Measurements from ENCODE around the gene EI24. TPM values are rescaled to one million over a fixed set of nuclear protein-coding genes. Genes with fewer than 3 reads are reported as not detected.

Gene EI24
- total and polyA plus RNA-seq, 9 of the 15 experiments (the other 6 are each of a cell fraction or from before 2014, with no cell fraction given) = 50.4 to 260 (median 168) TPM

DNA sequence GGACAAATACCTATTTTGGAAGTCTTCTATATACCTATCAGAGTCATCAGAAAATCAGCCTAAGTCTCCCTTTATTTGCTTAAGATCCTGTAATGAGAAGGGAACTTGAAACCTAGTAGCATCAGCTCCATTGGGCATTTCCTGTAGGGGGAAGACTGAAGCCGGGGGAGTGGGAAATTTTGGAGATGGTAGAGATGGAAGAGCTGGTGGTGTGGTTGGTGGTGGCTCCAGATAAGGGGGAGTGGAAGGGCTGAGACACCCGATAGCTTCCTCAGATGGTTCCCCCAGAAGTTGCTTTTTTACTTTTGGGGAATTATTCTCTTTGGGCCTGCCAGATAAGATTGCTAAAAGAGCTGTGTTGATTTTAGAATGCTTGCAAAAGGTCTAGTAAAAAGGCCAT lies 16.4 kb upstream of the EI24 start (continued):
- TF ChIP-seq ETV1 (tag; conservative IDR thresholded peaks at IDR 0.05; ENCODE audit: low read depth) = peak; percentile 74
- no peak for TF ChIP-seq C11orf30 (IDR thresholded peaks at IDR 0.05; ENCODE audit: low read depth)
- no peak for TF ChIP-seq DNMT1 (IDR thresholded peaks at IDR 0.05)
- no peak for TF ChIP-seq COPS2 (conservative IDR thresholded peaks at IDR 0.05)
- TF ChIP-seq, protein P1, sequence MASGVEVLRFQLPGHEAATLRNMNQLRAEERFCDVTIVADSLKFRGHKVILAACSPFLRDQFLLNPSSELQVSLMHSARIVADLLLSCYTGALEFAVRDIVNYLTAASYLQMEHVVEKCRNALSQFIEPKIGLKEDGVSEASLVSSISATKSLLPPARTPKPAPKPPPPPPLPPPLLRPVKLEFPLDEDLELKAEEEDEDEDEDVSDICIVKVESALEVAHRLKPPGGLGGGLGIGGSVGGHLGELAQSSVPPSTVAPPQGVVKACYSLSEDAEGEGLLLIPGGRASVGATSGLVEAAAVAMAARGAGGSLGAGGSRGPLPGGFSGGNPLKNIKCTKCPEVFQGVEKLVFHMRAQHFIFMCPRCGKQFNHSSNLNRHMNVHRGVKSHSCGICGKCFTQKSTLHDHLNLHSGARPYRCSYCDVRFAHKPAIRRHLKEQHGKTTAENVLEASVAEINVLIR (CRISPR knock-in tag; IDR thresholded peaks at IDR 0.05) = no peak
- TF ChIP-seq, protein P2, sequence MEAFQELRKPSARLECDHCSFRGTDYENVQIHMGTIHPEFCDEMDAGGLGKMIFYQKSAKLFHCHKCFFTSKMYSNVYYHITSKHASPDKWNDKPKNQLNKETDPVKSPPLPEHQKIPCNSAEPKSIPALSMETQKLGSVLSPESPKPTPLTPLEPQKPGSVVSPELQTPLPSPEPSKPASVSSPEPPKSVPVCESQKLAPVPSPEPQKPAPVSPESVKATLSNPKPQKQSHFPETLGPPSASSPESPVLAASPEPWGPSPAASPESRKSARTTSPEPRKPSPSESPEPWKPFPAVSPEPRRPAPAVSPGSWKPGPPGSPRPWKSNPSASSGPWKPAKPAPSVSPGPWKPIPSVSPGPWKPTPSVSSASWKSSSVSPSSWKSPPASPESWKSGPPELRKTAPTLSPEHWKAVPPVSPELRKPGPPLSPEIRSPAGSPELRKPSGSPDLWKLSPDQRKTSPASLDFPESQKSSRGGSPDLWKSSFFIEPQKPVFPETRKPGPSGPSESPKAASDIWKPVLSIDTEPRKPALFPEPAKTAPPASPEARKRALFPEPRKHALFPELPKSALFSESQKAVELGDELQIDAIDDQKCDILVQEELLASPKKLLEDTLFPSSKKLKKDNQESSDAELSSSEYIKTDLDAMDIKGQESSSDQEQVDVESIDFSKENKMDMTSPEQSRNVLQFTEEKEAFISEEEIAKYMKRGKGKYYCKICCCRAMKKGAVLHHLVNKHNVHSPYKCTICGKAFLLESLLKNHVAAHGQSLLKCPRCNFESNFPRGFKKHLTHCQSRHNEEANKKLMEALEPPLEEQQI (IDR thresholded peaks at IDR 0.05) = peak; percentile 88
- TF ChIP-seq, protein P3, sequence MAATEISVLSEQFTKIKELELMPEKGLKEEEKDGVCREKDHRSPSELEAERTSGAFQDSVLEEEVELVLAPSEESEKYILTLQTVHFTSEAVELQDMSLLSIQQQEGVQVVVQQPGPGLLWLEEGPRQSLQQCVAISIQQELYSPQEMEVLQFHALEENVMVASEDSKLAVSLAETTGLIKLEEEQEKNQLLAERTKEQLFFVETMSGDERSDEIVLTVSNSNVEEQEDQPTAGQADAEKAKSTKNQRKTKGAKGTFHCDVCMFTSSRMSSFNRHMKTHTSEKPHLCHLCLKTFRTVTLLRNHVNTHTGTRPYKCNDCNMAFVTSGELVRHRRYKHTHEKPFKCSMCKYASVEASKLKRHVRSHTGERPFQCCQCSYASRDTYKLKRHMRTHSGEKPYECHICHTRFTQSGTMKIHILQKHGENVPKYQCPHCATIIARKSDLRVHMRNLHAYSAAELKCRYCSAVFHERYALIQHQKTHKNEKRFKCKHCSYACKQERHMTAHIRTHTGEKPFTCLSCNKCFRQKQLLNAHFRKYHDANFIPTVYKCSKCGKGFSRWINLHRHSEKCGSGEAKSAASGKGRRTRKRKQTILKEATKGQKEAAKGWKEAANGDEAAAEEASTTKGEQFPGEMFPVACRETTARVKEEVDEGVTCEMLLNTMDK (IDR thresholded peaks at IDR 0.05; ENCODE audit: borderline replicate concordance, insufficient read depth, low read depth, low read length, poor library complexity, severe bottlenecking) = no peak
- no peak for TF ChIP-seq SUPT5H (IDR thresholded peaks at IDR 0.05)
- TF ChIP-seq, protein P4, sequence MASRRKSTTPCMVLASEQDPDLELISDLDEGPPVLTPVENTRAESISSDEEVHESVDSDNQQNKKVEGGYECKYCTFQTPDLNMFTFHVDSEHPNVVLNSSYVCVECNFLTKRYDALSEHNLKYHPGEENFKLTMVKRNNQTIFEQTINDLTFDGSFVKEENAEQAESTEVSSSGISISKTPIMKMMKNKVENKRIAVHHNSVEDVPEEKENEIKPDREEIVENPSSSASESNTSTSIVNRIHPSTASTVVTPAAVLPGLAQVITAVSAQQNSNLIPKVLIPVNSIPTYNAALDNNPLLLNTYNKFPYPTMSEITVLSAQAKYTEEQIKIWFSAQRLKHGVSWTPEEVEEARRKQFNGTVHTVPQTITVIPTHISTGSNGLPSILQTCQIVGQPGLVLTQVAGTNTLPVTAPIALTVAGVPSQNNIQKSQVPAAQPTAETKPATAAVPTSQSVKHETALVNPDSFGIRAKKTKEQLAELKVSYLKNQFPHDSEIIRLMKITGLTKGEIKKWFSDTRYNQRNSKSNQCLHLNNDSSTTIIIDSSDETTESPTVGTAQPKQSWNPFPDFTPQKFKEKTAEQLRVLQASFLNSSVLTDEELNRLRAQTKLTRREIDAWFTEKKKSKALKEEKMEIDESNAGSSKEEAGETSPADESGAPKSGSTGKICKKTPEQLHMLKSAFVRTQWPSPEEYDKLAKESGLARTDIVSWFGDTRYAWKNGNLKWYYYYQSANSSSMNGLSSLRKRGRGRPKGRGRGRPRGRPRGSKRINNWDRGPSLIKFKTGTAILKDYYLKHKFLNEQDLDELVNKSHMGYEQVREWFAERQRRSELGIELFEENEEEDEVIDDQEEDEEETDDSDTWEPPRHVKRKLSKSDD (conservative IDR thresholded peaks at IDR 0.05; ENCODE audit: low read length) = no peak
- TF ChIP-seq SMAD1 (IDR thresholded peaks at IDR 0.05; ENCODE audit: low read depth, low read length, partially characterized antibody) = peak; percentile 87
- TF ChIP-seq POLR3G (IDR thresholded peaks at IDR 0.05; ENCODE audit: extremely low read depth, insufficient read length, insufficient replicate concordance) = no peak
- no peak for TF ChIP-seq CSDE1 (IDR thresholded peaks at IDR 0.05)
- no peak for TF ChIP-seq ZNF133 (CRISPR knock-in tag; IDR thresholded peaks at IDR 0.05)
- no peak for TF ChIP-seq BACH1 (tag; IDR thresholded peaks at IDR 0.05)
- TF ChIP-seq SRSF7 (optimal IDR thresholded peaks at IDR 0.05; ENCODE audit: low read depth, low read length) = no peak
- TF ChIP-seq, protein P5, sequence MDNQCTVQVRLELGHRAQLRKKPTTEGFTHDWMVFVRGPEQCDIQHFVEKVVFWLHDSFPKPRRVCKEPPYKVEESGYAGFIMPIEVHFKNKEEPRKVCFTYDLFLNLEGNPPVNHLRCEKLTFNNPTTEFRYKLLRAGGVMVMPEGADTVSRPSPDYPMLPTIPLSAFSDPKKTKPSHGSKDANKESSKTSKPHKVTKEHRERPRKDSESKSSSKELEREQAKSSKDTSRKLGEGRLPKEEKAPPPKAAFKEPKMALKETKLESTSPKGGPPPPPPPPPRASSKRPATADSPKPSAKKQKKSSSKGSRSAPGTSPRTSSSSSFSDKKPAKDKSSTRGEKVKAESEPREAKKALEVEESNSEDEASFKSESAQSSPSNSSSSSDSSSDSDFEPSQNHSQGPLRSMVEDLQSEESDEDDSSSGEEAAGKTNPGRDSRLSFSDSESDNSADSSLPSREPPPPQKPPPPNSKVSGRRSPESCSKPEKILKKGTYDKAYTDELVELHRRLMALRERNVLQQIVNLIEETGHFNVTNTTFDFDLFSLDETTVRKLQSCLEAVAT (IDR thresholded peaks at IDR 0.05) = peak in 1 of 2 experiments; percentile 89; a peak in 2 of 4 replicates
- TF ChIP-seq KHSRP (IDR thresholded peaks at IDR 0.05) = peak; percentile 85
- peak; percentile 73 for TF ChIP-seq GABPA (tag; conservative IDR thresholded peaks at IDR 0.05; ENCODE audit: low read depth)
- TF ChIP-seq CREM (IDR thresholded peaks at IDR 0.05; ENCODE audit: low read depth) = peak; percentile 52
- peak; percentile 68; the same call in 1 of the 2 replicates for TF ChIP-seq JUND (IDR thresholded peaks at IDR 0.05; ENCODE audit: borderline replicate concordance, low read depth, low read length)
- TF ChIP-seq JUND (tag; IDR thresholded peaks at IDR 0.05; ENCODE audit: borderline replicate concordance, low read depth, low read length) = peak; percentile 52; the same call in 1 of the 3 replicates
